NCI-H1436 treated with DMSO at 0.1 percent for 48 hours (cell line): Measurements from ENCODE around the gene NELL1.

Experiments used
- DNase-seq: peaks from one replicate; lab custom pipeline; 2025; lab: John Stamatoyannopoulos, UW

NELL1 gene

DNA sequence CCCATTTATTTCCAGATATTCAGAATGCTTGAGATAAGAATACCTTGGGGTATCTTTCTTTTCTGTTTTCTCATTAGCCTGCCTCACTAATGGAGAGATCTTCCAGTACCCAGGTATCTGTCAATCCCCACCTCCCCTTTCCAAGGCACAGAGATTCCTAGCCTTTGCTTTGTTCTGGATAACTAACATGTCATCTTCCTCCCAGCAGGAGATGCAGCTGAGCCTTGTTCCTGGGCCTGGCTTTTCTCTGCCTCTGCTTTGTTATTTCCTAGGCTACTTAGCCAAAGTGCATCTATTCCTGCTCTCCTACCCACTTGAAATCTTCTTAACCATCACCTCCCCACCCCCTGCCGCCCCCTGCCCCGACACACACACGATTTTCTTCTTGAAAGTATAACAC lies 297.1 kb downstream of the NELL1 start:
- no peak for DNase-seq

- DNase-seq: no peak
Measured at GRCh38 chr11:20973940-20974559, 304.7 kb downstream of the NELL1 start.

- DNase-seq: no peak
Measured at GRCh38 chr11:20980736-20981135, 311.4 kb downstream of the NELL1 start.

- DNase-seq: no peak
Measured at GRCh38 chr11:20990447-20990846, 321.1 kb downstream of the NELL1 start.

- no peak for DNase-seq
Measured at GRCh38 chr11:20991471-20991870, 322.1 kb downstream of the NELL1 start.

DNA sequence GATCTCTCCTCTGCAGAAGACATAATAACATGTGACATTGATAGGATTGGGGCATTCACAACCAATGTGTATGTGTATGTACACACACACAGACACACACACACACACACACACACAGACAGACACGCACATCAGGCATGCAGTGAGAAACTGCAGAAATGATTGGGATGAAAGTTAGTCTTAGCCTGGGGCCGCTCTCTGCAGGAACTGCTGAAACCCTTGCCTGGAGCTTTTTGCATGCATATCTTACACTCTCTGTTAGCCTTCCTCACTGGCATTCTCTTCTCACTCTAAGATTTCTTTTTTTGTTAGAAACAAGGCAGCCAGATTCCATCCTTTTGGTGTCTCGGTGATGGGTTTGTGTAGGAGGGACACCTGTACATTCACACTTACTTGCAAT lies 337.9 kb downstream of the NELL1 start:
- no peak for DNase-seq

- DNase-seq: no peak
Measured at GRCh38 chr11:21018248-21018647, 348.9 kb downstream of the NELL1 start.

- no peak for DNase-seq
Measured at GRCh38 chr11:21026685-21027084, 357.3 kb downstream of the NELL1 start.

DNA sequence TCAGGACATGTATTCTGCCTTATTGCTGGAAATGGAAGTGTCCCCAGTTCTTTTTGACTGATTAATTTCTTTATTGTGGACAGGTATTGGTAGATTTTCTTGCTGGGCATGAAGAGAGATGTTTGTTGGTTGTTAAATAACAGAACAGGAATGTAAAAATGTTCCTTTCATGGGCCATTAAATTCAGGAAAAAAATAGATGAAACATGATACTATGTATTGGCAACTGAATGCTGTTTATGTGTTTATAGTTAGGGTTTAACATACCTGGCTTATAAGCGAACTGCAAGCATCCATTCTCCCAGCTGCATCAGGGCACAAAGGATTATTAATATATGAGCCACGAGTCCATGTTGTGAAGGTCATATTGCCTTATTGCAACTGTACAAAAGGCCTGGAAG lies 368.5 kb downstream of the NELL1 start:
- DNase-seq: no peak

GRCh38 chr11:21038801-21039200 lies 369.4 kb downstream of the NELL1 start:
- DNase-seq: no peak

- DNase-seq: no peak
Measured at GRCh38 chr11:21040630-21041029, 371.2 kb downstream of the NELL1 start.

GRCh38 chr11:21048626-21049025 lies 379.2 kb downstream of the NELL1 start:
- no peak for DNase-seq

DNA sequence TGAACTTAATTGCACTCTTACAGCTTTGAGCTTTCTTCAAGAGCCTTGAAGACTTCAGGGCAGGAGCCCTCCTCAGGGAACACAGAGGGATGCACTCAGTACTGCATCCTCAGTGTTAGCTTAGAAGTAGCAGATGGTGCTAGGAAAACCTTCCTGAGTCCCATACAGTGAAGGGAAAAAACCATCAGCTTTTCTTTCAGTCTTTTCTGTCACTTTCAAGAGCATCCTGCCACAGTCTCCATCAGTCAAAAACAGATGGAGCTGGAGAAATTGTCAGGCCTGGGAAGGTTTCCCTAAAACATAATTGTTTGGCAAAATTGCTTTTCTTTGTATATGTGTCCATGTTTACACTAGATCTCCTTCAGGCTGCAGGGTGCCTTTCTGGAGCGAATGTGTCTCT lies 384.1 kb downstream of the NELL1 start:
- DNase-seq: no peak

DNA sequence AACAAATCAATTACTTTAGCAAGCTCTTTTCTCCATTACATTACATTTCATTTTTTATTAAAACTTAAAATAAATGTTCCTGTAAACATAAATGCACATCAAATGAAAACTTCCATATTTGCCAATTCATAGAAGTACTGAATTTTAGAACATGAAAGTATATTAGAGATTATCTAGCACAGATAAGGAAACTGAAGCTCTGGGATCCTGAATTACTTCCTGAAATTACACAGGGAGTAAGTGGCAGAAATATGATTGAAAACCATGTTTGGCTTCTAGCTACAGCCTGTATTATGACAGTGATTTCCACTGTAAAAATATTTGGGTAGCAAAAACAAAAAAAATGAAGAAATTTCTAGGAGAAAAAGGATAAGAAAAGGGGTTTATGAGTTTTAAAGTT lies 387.3 kb downstream of the NELL1 start:
- DNase-seq: no peak

GRCh38 chr11:21059879-21060278 lies 390.5 kb downstream of the NELL1 start:
- DNase-seq: no peak

DNA sequence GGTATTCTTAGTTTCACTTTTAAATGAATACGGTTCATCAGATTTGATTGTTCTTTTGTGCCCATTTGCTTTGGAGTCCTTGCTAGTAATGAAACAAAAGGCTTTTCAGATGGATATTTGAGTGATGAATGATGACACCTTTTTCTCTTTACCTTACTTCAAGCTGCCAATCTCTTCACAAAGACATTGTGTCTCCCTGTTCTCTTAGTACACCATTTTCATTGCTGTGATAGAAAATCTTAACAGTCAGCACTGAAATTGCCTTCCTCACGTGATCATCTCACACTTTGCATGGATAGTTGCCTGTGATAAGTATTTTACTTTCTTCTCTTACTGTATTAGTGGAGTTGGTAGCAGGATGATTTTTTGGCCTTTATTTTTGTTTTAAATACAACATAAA lies 396.6 kb downstream of the NELL1 start:
- DNase-seq: no peak

- DNase-seq: no peak
Measured at GRCh38 chr11:21068886-21069285, 399.5 kb downstream of the NELL1 start.

- DNase-seq: no peak
Measured at GRCh38 chr11:21069909-21070308, 400.5 kb downstream of the NELL1 start.

DNA sequence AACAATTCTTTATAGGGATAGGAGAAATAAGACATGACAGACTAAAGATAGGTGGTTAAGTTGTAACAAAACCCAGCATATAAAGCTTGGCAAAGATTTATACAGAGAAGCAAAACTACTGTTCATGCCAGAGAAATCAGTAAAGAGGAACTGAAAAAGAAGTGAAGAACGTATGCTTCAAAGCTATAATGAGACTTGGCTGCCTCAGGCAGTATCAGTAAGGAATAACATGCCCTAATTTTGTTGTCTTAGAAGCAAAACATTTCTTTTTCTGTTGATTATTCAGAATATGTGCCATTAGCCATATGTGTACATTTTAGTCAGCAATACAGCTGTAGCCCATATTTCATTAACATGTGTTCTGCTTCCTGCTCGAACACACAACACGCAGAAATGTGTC lies 403.2 kb downstream of the NELL1 start:
- DNase-seq: no peak

DNA sequence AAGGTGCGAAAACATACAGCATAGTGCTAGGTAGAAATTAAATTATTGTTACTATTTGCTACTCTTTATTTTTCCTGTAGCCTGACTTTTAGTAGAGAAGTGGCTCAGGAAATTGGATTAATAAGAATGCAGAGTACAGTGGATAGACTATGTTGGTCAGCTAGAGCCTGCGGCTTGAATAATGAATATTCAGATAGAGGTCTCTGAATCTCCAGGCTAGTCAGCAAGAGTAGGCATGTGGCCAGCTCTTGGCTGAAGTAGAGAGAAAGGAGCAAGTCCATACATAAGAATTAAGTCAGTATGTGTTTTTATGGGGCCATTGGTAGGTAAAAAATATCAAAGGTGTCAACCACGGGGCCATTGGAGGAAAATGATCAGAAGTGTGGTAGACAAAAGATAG lies 413.5 kb downstream of the NELL1 start:
- DNase-seq: no peak

GRCh38 chr11:21088930-21089329 lies 419.5 kb downstream of the NELL1 start:
- DNase-seq: no peak

DNA sequence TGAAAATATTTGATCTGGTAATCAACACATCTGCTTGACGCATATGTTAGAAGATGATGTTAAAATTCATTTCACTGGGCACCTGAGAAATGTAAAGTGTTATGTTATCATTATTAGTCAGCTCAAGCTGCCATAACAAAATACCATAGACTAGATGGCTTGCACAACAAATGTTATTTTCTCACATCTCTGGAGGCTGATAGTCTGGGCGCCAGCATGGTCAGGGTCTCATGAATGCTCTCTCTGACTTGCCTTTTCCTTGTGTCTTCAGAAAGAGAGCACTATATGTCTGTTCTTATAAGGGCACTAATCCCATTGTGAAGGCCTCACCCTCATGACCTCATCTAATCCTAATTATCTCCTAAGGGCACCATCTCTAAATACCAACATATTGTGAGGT lies 435.3 kb downstream of the NELL1 start:
- no peak for DNase-seq

GRCh38 chr11:21105196-21105917 lies 436.0 kb downstream of the NELL1 start:
- no peak for DNase-seq

- DNase-seq: no peak
Measured at GRCh38 chr11:21109341-21109740, 440.0 kb downstream of the NELL1 start.
